IMR-90 (cell line): ENCODE measurements around the gene PLXNC1. TPM values are rescaled to one million over a fixed set of nuclear protein-coding genes. Genes with fewer than 3 reads are reported as not detected.

Experiments used
- ATAC-seq: fragments of 200-7000 bp; cut with Tn5 transposase; 2 replicates; pipeline ENCODE4 v1.9.1; 2020; ENCODE audit warnings: low read depth, mild to moderate bottlenecking, moderate library complexity
- BruUV-seq: library from RNA; stranded (reverse); fragments of 400-500 nt; replicated peaks from 2 replicates; lab custom pipeline; 2021; lab: Mats Ljungman, UMichigan
- CTCF ChIA-PET: fragments of 300-600 bp; formaldehyde crosslinking; extraction: SDS; loops from one replicate; lab custom pipeline; 2021; ENCODE audit warnings: antibody characterized with exemption; lab: Yijun Ruan, JAX
- POLR2A ChIA-PET: fragments of 300-600 bp; sonication (Branson Sonifier 250); formaldehyde crosslinking; loops from one replicate; lab custom pipeline; 2022; ENCODE audit warnings: antibody characterized with exemption; ENCODE audit not compliant: unreplicated experiment; lab: Charles Lee
- DNase-seq: peaks from one replicate; pipeline ENCODE4 v3.0.0; 2013
- H2AFZ ChIP-seq: replicated peaks from 2 replicates; pipeline ENCODE3; 2013; ENCODE audit warnings: low read length, mild to moderate bottlenecking; ENCODE audit not compliant: poor library complexity
- H2AK5ac ChIP-seq: 2 replicates; pipeline ENCODE4 v1.6.1; 2013; ENCODE audit warnings: low read depth, low read length, inconsistent platforms
- H2AK9ac ChIP-seq: replicated peaks from 2 replicates; pipeline ENCODE3; 2013; ENCODE audit warnings: mild to moderate bottlenecking, low read depth, low read length, moderate library complexity; ENCODE audit not compliant: poor library complexity
- H2BK120ac ChIP-seq: 2 replicates; pipeline ENCODE4 v1.6.1; 2013; ENCODE audit warnings: low read depth, low read length, inconsistent platforms
- H2BK15ac ChIP-seq: 3 replicates; pipeline ENCODE4 v1.6.1; 2013; ENCODE audit warnings: low read depth, low read length, inconsistent platforms
- H2BK20ac ChIP-seq: 2 replicates; pipeline ENCODE4 v1.6.1; 2013; ENCODE audit warnings: low read depth, mild to moderate bottlenecking, inconsistent platforms, low read length, moderate library complexity
- H2BK5ac ChIP-seq: 2 replicates; pipeline ENCODE4 v1.6.1; 2013; ENCODE audit warnings: mild to moderate bottlenecking, low read depth, low read length, inconsistent platforms; ENCODE audit not compliant: poor library complexity, severe bottlenecking
- H3K14ac ChIP-seq: replicated peaks from 2 replicates; pipeline ENCODE4 v1.6.1; 2013; ENCODE audit warnings: low read depth, low read length, inconsistent platforms
- H3K18ac ChIP-seq: 2 replicates; pipeline ENCODE4 v1.6.1; 2013; ENCODE audit warnings: low read depth, low read length, control low read depth
- H3K23ac ChIP-seq: 2 replicates; pipeline ENCODE4 v1.6.1; 2013; ENCODE audit warnings: low read depth, low read length, inconsistent platforms
- H3K27ac ChIP-seq: 2 replicates; pipeline ENCODE4 v1.5.1; 2013; ENCODE audit warnings: mild to moderate bottlenecking, control low read depth, low read length; ENCODE audit not compliant: insufficient read depth
- H3K27me3 ChIP-seq: 2 replicates; pipeline ENCODE4 v1.6.1; 2013; ENCODE audit warnings: low read length; ENCODE audit not compliant: control insufficient read depth, insufficient read depth
- H3K36me3 ChIP-seq: 2 replicates; pipeline ENCODE4 v1.6.1; 2013; ENCODE audit warnings: low read length, mixed read lengths; ENCODE audit not compliant: control insufficient read depth, insufficient read depth
- H3K4ac ChIP-seq: 2 replicates; pipeline ENCODE4 v1.6.1; 2013; ENCODE audit warnings: low read depth, low read length, inconsistent platforms
- H3K4me1 ChIP-seq: 2 replicates; pipeline ENCODE4 v1.6.1; 2013; ENCODE audit warnings: low read length, mixed read lengths; ENCODE audit not compliant: control insufficient read depth, insufficient read depth
- H3K4me2 ChIP-seq: 2 replicates; pipeline ENCODE4 v1.6.1; 2013; ENCODE audit warnings: low read depth, mild to moderate bottlenecking, control low read depth, low read length, moderate library complexity
- H3K4me3 ChIP-seq: 2 replicates; pipeline ENCODE4 v1.5.1; 2013; ENCODE audit warnings: low read depth, mild to moderate bottlenecking, control low read depth, low read length, moderate library complexity; ENCODE audit not compliant: insufficient read depth
- H3K56ac ChIP-seq: 2 replicates; pipeline ENCODE4 v1.6.1; 2013; ENCODE audit warnings: low read length, inconsistent platforms; ENCODE audit not compliant: insufficient read depth; ENCODE audit errors: extremely low read depth
- H3K79me1 ChIP-seq, 2 experiments: 2 replicates each; pipeline ENCODE4 v1.6.1; 2013; ENCODE audit warnings: low read length in 2 of 2, inconsistent platforms in 1 of 2, low read depth in 1 of 2
- H3K9ac ChIP-seq: 2 replicates; pipeline ENCODE4 v1.6.1; 2013; ENCODE audit warnings: low read depth, low read length, control low read depth
- H3K9me1 ChIP-seq: 2 replicates; pipeline ENCODE4 v1.6.1; 2013; ENCODE audit warnings: low read length, inconsistent platforms; ENCODE audit not compliant: insufficient read depth
- H3K9me3 ChIP-seq: 2 replicates; pipeline ENCODE4 v1.6.1; 2013; ENCODE audit warnings: low read length; ENCODE audit not compliant: control insufficient read depth, insufficient read depth
- H4K20me1 ChIP-seq: 2 replicates; pipeline ENCODE4 v1.6.1; 2013; ENCODE audit warnings: low read length, inconsistent platforms; ENCODE audit not compliant: insufficient read depth
- H4K5ac ChIP-seq: 2 replicates; pipeline ENCODE4 v1.6.1; 2013; ENCODE audit warnings: mild to moderate bottlenecking, low read depth, low read length, control low read depth
- H4K8ac ChIP-seq, 2 experiments: 2 replicates each; pipeline ENCODE4 v1.6.1; 2013; ENCODE audit warnings: low read depth in 2 of 2, low read length in 2 of 2, control low read depth in 1 of 2, inconsistent platforms in 1 of 2
- H4K91ac ChIP-seq: 2 replicates; pipeline ENCODE4 v1.6.1; 2013; ENCODE audit warnings: low read depth, low read length, inconsistent platforms; ENCODE audit not compliant: insufficient read depth
- BHLHE40 ChIP-seq: fragments of 150-350 bp; IDR thresholded peaks from 2 replicates; pipeline ENCODE4 v1.6.1; 2016; ENCODE audit warnings: mild to moderate bottlenecking, low read depth, low read length
- CEBPB ChIP-seq: IDR thresholded peaks from 2 replicates; pipeline ENCODE4 v1.6.1; 2012; ENCODE audit warnings: low read depth, low read length, improper control_type of control experiment
- CHD1 ChIP-seq: IDR thresholded peaks from 2 replicates; pipeline ENCODE4 v1.6.1; 2012; ENCODE audit warnings: low read depth, low read length, improper control_type of control experiment
- CTCF ChIP-seq: conservative IDR thresholded peaks from 2 replicates; pipeline ENCODE4 v1.5.1; 2012; ENCODE audit warnings: mild to moderate bottlenecking, low read depth, low read length, improper control_type of control experiment
- ELK1 ChIP-seq: fragments of 150-350 bp; IDR thresholded peaks from 2 replicates; pipeline ENCODE4 v1.6.1; 2016; ENCODE audit warnings: low read depth, mild to moderate bottlenecking, low read length, moderate library complexity, borderline replicate concordance
- FOS ChIP-seq: fragments of 150-350 bp; IDR thresholded peaks from 2 replicates; pipeline ENCODE4 v1.6.1; 2016; ENCODE audit warnings: low read depth, low read length
- MAFK ChIP-seq: IDR thresholded peaks from 2 replicates; pipeline ENCODE4 v1.6.1; 2012; ENCODE audit warnings: low read depth, low read length, improper control_type of control experiment
- MAZ ChIP-seq: IDR thresholded peaks from 2 replicates; pipeline ENCODE4 v1.6.1; 2012; ENCODE audit warnings: low read depth, mild to moderate bottlenecking, low read length, improper control_type of control experiment, moderate library complexity, borderline replicate concordance
- MXI1 ChIP-seq: IDR thresholded peaks from 2 replicates; pipeline ENCODE4 v1.6.1; 2012; ENCODE audit warnings: low read depth, mild to moderate bottlenecking, low read length, moderate library complexity, borderline replicate concordance
- NFE2L2 ChIP-seq: fragments of 150-350 bp; IDR thresholded peaks from 2 replicates; pipeline ENCODE4 v1.6.1; 2016; ENCODE audit warnings: low read depth, mild to moderate bottlenecking, low read length
- POLR2A ChIP-seq: IDR thresholded peaks from 2 replicates; pipeline ENCODE4 v1.6.1; 2012; ENCODE audit warnings: mild to moderate bottlenecking, low read depth, low read length
- RAD21 ChIP-seq: IDR thresholded peaks from 2 replicates; pipeline ENCODE4 v1.6.1; 2012; ENCODE audit warnings: low read length, improper control_type of control experiment
- RCOR1 ChIP-seq: IDR thresholded peaks from 2 replicates; pipeline ENCODE4 v1.6.1; 2012; ENCODE audit warnings: mild to moderate bottlenecking, low read length, improper control_type of control experiment; ENCODE audit not compliant: insufficient replicate concordance
- RFX5 ChIP-seq: IDR thresholded peaks from 2 replicates; pipeline ENCODE4 v1.8.0; 2012; ENCODE audit warnings: low read depth, mild to moderate bottlenecking, low read length, moderate library complexity
- SMC3 ChIP-seq: fragments of 150-350 bp; IDR thresholded peaks from 2 replicates; pipeline ENCODE4 v1.6.1; 2016; ENCODE audit warnings: low read depth, mild to moderate bottlenecking, antibody characterized with exemption, low read length, moderate library complexity
- USF2 ChIP-seq: fragments of 150-350 bp; IDR thresholded peaks from 2 replicates; pipeline ENCODE4 v1.6.1; 2017; ENCODE audit warnings: mild to moderate bottlenecking, antibody characterized with exemption, low read length, low read depth
- WGBS, 2 experiments: methylation state at CpG; one replicate each; pipeline versions ENCODE4 v1.1.5 to v1.1.7; 2013; ENCODE audit warnings: missing lambda C conversion rate in 2 of 2; ENCODE audit not compliant: insufficient read length in 1 of 2; ENCODE audit errors: extremely low coverage in 2 of 2; 5-methylcytosine and 5-hydroxymethylcytosine counted together
- dilution Hi-C: fragments of 300-500 bp; cut with HindIII; formaldehyde crosslinking; loops from one replicate; pipeline ENCODE4 v1.14.3; 2018; ENCODE audit warnings: low sequenced_read_pairs; ENCODE audit not compliant: unreplicated experiment
- in situ Hi-C: fragments of 300-500 bp; cut with MboI; formaldehyde crosslinking; loops from 3 replicates; pipeline ENCODE4 v1.14.3; 2019; ENCODE audit warnings: low sequenced_read_pairs, inconsistent platforms, mixed read lengths
- intact Hi-C: fragments of 100-400 bp; cut with micrococcal nuclease; formaldehyde crosslinking; loops from 2 replicates; pipeline ENCODE4 v1.10.0; 2022
- polyA plus RNA-seq, 3 experiments: library from polyadenylated mRNA; depleted of rRNA; stranded (reverse); fragments of >200 nt; gene quantifications; 2 replicates each; pipeline ENCODE4 v1.2.3, GENCODE V29; 2012; ENCODE audit warnings: low replicate concordance in 1 of 3
- total RNA-seq: library from RNA; depleted of rRNA; stranded (reverse); fragments of >200 nt; gene quantifications from 2 replicates; pipeline ENCODE4 v1.2.3, GENCODE V29; 2012

The PLXNC1 gene
- total and polyA plus RNA-seq, 2 of the 4 experiments (the other 2 are of a cell fraction): 1.0 to 1.6 TPM

- no peak overlapping the region for H3K9ac ChIP-seq
- H3K36me3 ChIP-seq: no peaks in the 10 kb centered on the region
- no peak overlapping the region for H2BK15ac ChIP-seq
- no peak overlapping the region for H3K4ac ChIP-seq
- no peaks in the 10 kb centered on the region for H4K20me1 ChIP-seq
- no peak overlapping the region for H2BK5ac ChIP-seq
- H4K5ac ChIP-seq: no peak overlapping the region
- dilution Hi-C loops: no loop called here
- in situ Hi-C loops: no loop called here
- H2BK120ac ChIP-seq: no peak overlapping the region
- H3K9me1 ChIP-seq: no peaks in the 10 kb centered on the region
- POLR2A ChIA-PET: no interaction called here
- H3K27ac ChIP-seq: no peak overlapping the region
- no peak overlapping the region for H2AK5ac ChIP-seq
- no peak overlapping the region for H3K18ac ChIP-seq
- H2AK9ac ChIP-seq: no peak overlapping the region
- H3K79me1 ChIP-seq: no peaks in the 10 kb centered on the region
- no peak overlapping the region for H4K91ac ChIP-seq
- CTCF ChIA-PET: no interaction called here
- no CpG with 5 or more reads among the region's 7 CpGs for WGBS, 2 experiments
- no peak overlapping the region for H4K8ac ChIP-seq
- H3K56ac ChIP-seq: no peak overlapping the region
- no peak overlapping the region for H3K23ac ChIP-seq
- TF ChIP-seq RAD21: no peak
- no peak for TF ChIP-seq MAZ
- no peak for TF ChIP-seq POLR2A
- no peak for TF ChIP-seq RCOR1
- TF ChIP-seq CEBPB: no peak
- TF ChIP-seq USF2: no peak
- TF ChIP-seq FOS: no peak
- no peak for TF ChIP-seq CTCF
- no peak for TF ChIP-seq RFX5
- TF ChIP-seq ELK1: no peak
- TF ChIP-seq NFE2L2: no peak
- TF ChIP-seq SMC3: no peak
- no peak for TF ChIP-seq CHD1
- TF ChIP-seq BHLHE40: no peak
- no peak for TF ChIP-seq MXI1
- no peak for TF ChIP-seq MAFK
- no peak for DNase-seq
- no peak for ATAC-seq
- no peak overlapping the region for H3K4me3 ChIP-seq
- H3K4me2 ChIP-seq: no peak overlapping the region
- H2BK20ac ChIP-seq: no peak overlapping the region
- no peak overlapping the region for H2AFZ ChIP-seq
- peaks cover 24% of the 10 kb centered on the region for H3K27me3 ChIP-seq
- no TSS peak for BruUV-seq
- H3K14ac ChIP-seq: no peak overlapping the region
- intact Hi-C loops: no loop called here
- H3K9me3 ChIP-seq: no peaks in the 10 kb centered on the region; the same call in 1 of the 2 replicates
- H3K4me1 ChIP-seq: 0 out of 2 replicates have a peak, but pooled peaks cover 2% of the 10 kb centered on the region
Observed at GRCh38 chr12:94184995-94185719, 36.8 kb downstream of the PLXNC1 start.
